ENCODE measurements around the gene CD163L1. TPM values are rescaled to one million over a fixed set of nuclear protein-coding genes. Genes with fewer than 3 reads are reported as not detected.

CD163L1 gene
- total RNA-seq, 4 donors from 2014 or later, result 0.54 to 3.8 (median 2.0) TPM

DNA sequence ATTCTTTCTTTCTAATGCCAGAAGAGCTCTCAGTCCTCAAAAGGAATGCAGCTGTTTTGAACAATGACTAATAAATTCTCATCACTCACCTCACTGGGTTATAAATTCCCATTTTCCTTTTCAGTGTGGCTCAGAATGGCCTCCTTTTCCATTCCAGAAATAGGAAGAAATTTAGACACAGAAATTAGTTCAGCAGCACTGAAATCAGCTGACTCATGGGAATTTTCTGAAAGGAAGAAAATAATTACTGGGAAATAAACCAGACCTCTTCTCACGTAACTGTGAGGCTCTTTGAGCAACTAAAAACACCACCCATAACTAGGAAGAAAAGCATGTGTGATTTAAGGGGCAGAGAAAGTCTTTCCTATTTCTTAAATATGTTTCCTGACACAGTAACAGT, 35.8 kb upstream of the CD163L1 start:
- Histone ChIP-seq H3K36me3 (no peaks in the 10 kb centered on the region), H3K27ac (no peak overlapping the region), H3K9me3 (no peaks in the 10 kb centered on the region), H3K27me3 (no peaks in the 10 kb centered on the region), H3K4me3 (replicated peaks in 1 of 3) (no peak overlapping the region), H3K4me1 (no peaks in the 10 kb centered on the region)
- WGBS, 2 donors, result 68 to 70% methylated on average over 1 of the region's 1 CpG
- intact Hi-C loops (cut with DNase I), result no loop called here
- no peak for DNase-seq
- no peak for TF ChIP-seq CTCF (IDR thresholded peaks at IDR 0.05)
- TF ChIP-seq POLR2A (IDR thresholded peaks at IDR 0.05), result no peak

DNA sequence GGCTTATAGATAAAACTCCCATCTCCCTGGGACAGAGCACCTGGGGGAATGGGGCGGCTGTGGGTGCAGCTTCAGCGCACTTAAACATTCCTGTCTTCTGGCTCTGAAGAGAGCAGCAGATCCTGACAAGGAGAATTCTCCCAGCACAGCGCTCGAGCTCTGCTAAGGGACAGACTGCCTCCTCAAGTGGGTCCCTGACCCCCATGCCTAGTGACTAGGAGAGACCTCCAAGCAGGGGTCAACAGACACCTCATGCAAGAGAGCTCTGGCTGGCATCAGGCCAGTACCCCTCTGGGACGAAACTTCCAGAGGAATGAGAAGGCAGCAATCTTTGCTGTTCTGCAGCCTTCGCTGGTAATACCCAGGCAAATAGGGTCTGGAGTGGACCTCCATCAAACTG, 28.1 kb upstream of the CD163L1 start:
- no peaks in the 10 kb centered on the region for H3K36me3 ChIP-seq
- H3K27me3 ChIP-seq, result no peaks in the 10 kb centered on the region
- H3K27ac ChIP-seq, result no peak overlapping the region
- no peak for DNase-seq
- H3K9me3 ChIP-seq, result no peaks in the 10 kb centered on the region
- H3K4me3 ChIP-seq (replicated peaks in 1 of 3), result no peak overlapping the region
- WGBS, 2 donors, result 65 to 75% methylated on average over 6 of the region's 6 CpGs
- intact Hi-C loops (cut with DNase I), result no loop called here
- TF ChIP-seq POLR2A (IDR thresholded peaks at IDR 0.05), result no peak
- TF ChIP-seq CTCF (IDR thresholded peaks at IDR 0.05), result no peak
- H3K4me1 ChIP-seq, result no peaks in the 10 kb centered on the region

- intact Hi-C loops (cut with DNase I), result loop anchor here (5.0 kb wide), 1 partner anchor 243 kb away; no protein-coding TSS in a partner anchor
Measured at GRCh38 chr12:7460375-7461259, 16.7 kb upstream of the CD163L1 start.

DNA sequence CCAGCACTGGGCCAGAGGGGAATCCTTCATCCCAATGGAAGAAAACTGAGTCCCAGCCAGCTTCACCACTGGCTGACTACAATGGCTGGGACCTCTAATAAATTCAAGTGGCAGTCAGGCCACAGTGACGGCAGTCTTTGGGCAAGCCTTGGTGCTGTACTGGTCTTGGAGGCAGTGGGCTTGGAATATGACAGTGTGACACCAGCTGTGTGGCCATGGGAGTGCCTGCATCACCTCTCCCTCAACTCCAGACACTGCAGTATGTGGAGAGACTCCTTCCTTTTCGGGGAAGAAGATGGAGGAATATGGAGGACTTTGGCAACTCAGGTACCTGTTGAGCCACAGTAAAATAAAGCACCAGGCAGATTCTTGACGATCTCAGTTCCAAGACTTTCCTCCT, 16.0 kb upstream of the CD163L1 start:
- WGBS, 2 donors, result 93 to 95% methylated on average over 3 of the region's 3 CpGs
- intact Hi-C loops (cut with DNase I), result loop anchor here (5.0 kb wide), 1 partner anchor 243 kb away; no protein-coding TSS in a partner anchor

More at GRCh38 chr12:7460375-7461259, 16.7 kb upstream of the CD163L1 start:
- 60 to 64% methylated on average over 7 of the region's 7 CpGs for WGBS, 2 donors
- no peaks in the 10 kb centered on the region for H3K4me1 ChIP-seq
- H3K9me3 ChIP-seq, result no peaks in the 10 kb centered on the region
- no peaks in the 10 kb centered on the region for H3K27me3 ChIP-seq
- H3K36me3 ChIP-seq, result no peaks in the 10 kb centered on the region
- TF ChIP-seq POLR2A (IDR thresholded peaks at IDR 0.05) (no peak), CTCF (IDR thresholded peaks at IDR 0.05) (peak; percentile 41 to 74 (median 62))
- DNase-seq, result peak; percentile 13 to 40
- no peak overlapping the region for H3K4me3 ChIP-seq (replicated peaks in 1 of 3)
- no peak overlapping the region for H3K27ac ChIP-seq

More for the DNA sequence above, 16.0 kb upstream of the CD163L1 start:
- no peak overlapping the region for H3K27ac ChIP-seq
- no peak overlapping the region for H3K4me3 ChIP-seq (replicated peaks in 1 of 3)
- DNase-seq, result no peak
- no peaks in the 10 kb centered on the region for H3K27me3 ChIP-seq
- no peaks in the 10 kb centered on the region for H3K4me1 ChIP-seq
- H3K9me3 ChIP-seq, result no peaks in the 10 kb centered on the region
- H3K36me3 ChIP-seq, result no peaks in the 10 kb centered on the region
- TF ChIP-seq CTCF (IDR thresholded peaks at IDR 0.05) (no peak), POLR2A (IDR thresholded peaks at IDR 0.05) (no peak)
